A549 (cell line): ENCODE measurements around the gene ASIP. TPM values are rescaled to one million over a fixed set of nuclear protein-coding genes. Genes with fewer than 3 reads are reported as not detected.

ENCODE experiments used
- ATAC-seq, 2 experiments: fragments of 200-7000 bp in 1 of 2; fragments of >200 bp in 1 of 2; cut with Nextera tagmentation in 1 of 2; cut with Tn5 transposase in 1 of 2; 3 replicates each; pipeline versions ENCODE4 v1.8.0 to v1.9.1; 2018 to 2020; ENCODE audit warnings: mild to moderate bottlenecking in 1 of 2, moderate library complexity in 1 of 2
- CTCF ChIA-PET: fragments of 300-600 bp; sonication (Branson Sonifier 250); formaldehyde crosslinking; extraction: SDS; loops from one replicate; lab custom pipeline; 2021; ENCODE audit warnings: antibody characterized with exemption, inconsistent platforms; lab: Yijun Ruan, JAX
- POLR2A ChIA-PET: fragments of 350-600 bp; formaldehyde crosslinking; extraction: SDS; loops from one replicate; lab custom pipeline; 2021; ENCODE audit warnings: antibody characterized with exemption, inconsistent platforms; lab: Yijun Ruan, JAX
- DNase-seq, 2 experiments: peaks; one replicate each; pipeline versions ENCODE4 v3.0.0 to v3.0.0-alpha.2; 2011 to 2016; ENCODE audit warnings: low read depth in 1 of 2, low spot score in 1 of 2
- FAIRE-seq: peaks from 2 replicates; lab custom pipeline; 2011; peaks lifted over from hg19 to GRCh38; lab: Jason Lieb, UNC
- H3K27ac ChIP-seq, 2 experiments: fragments of >200 bp; sonication (Bioruptor Twin); formaldehyde crosslinking; 3 replicates each; pipeline ENCODE4 v1.5.1; 2016 to 2017
- H3K4me1 ChIP-seq: fragments of >200 bp; sonication (Bioruptor Twin); formaldehyde crosslinking; 3 replicates; pipeline ENCODE4 v1.6.1; 2016
- H3K4me2 ChIP-seq: fragments of >200 bp; sonication (Bioruptor Twin); formaldehyde crosslinking; 3 replicates; pipeline ENCODE4 v1.6.1; 2016
- H3K4me3 ChIP-seq: fragments of >200 bp; sonication (Bioruptor Twin); formaldehyde crosslinking; 3 replicates; pipeline ENCODE4 v1.5.1; 2016
- H3K9me3 ChIP-seq: fragments of >200 bp; sonication (Bioruptor Twin); formaldehyde crosslinking; 3 replicates; pipeline ENCODE4 v1.6.1; 2016
- CBX2 ChIP-seq: fragments of 200-600 bp; sonication (generic); IDR thresholded peaks from 2 replicates; pipeline ENCODE4 v1.6.1; 2016; ENCODE audit warnings: low read depth, mild to moderate bottlenecking, borderline replicate concordance
- EHF ChIP-seq: fragments of 250-450 bp; sonication (Bioruptor Pico); IDR thresholded peaks from 2 replicates; pipeline ENCODE4 v1.5.0; 2020; ENCODE audit warnings: mild to moderate bottlenecking
- EP300 ChIP-seq, 2 experiments: fragments of >200 bp; sonication (Bioruptor Twin); formaldehyde crosslinking; IDR thresholded peaks; 2 replicates in 1 of 2; 3 replicates in 1 of 2; pipeline ENCODE4 v1.6.1; 2016 to 2017
- FOSL2 ChIP-seq, 2 experiments: fragments of 450-650 bp in 1 of 2; fragments of >200 bp in 1 of 2; sonication (Bioruptor Twin) in 1 of 2; formaldehyde crosslinking; IDR thresholded peaks; 2 replicates each; pipeline versions ENCODE4 v1.5.0 to v1.6.1; 2016 to 2020; ENCODE audit warnings: mild to moderate bottlenecking in 1 of 2, moderate library complexity in 1 of 2
- FOXS1 ChIP-seq: fragments of 250-450 bp; sonication (Bioruptor Pico); IDR thresholded peaks from 2 replicates; pipeline ENCODE4 v1.5.0; 2020; ENCODE audit warnings: mild to moderate bottlenecking, moderate library complexity
- HEYL ChIP-seq: fragments of 250-450 bp; sonication (Bioruptor Pico); IDR thresholded peaks from 2 replicates; pipeline ENCODE4 v1.8.0; 2021; ENCODE audit warnings: mild to moderate bottlenecking, moderate library complexity
- HOXB5 ChIP-seq: fragments of 250-450 bp; sonication (Bioruptor Pico); IDR thresholded peaks from 2 replicates; pipeline ENCODE4 v1.5.0; 2020; ENCODE audit warnings: mild to moderate bottlenecking, moderate library complexity
- KDM1A ChIP-seq: fragments of 200-600 bp; sonication (generic); IDR thresholded peaks from 2 replicates; pipeline ENCODE4 v1.6.1; 2016; ENCODE audit warnings: low read depth, mild to moderate bottlenecking
- KDM5A ChIP-seq: fragments of 200-600 bp; sonication (generic); IDR thresholded peaks from 2 replicates; pipeline ENCODE4 v1.6.1; 2016; ENCODE audit warnings: antibody characterized with exemption, mild to moderate bottlenecking
- MAFK ChIP-seq: fragments of 450-650 bp; IDR thresholded peaks from 2 replicates; pipeline ENCODE4 v1.6.1; 2014; ENCODE audit not compliant: partially characterized antibody
- NFE2L2 ChIP-seq: fragments of 150-350 bp; conservative IDR thresholded peaks from 2 replicates; pipeline ENCODE4 v1.6.1; 2014; ENCODE audit warnings: low read length
- POLR2AphosphoS2 ChIP-seq: conservative IDR thresholded peaks from 2 replicates; pipeline ENCODE4 v1.6.1; 2012; ENCODE audit warnings: low read length, improper control_type of control experiment, inconsistent platforms
- RAD21 ChIP-seq, 2 experiments: fragments of >200 bp in 1 of 2; sonication (Bioruptor Twin) in 1 of 2; formaldehyde crosslinking in 1 of 2; IDR thresholded peaks in 1 of 2; conservative IDR thresholded peaks in 1 of 2; 2 replicates in 1 of 2; 3 replicates in 1 of 2; pipeline ENCODE4 v1.6.1; 2012 to 2018; ENCODE audit warnings: inconsistent platforms in 1 of 2
- RCOR1 ChIP-seq: fragments of 150-350 bp; IDR thresholded peaks from 2 replicates; pipeline ENCODE4 v1.6.1; 2014; ENCODE audit warnings: antibody characterized with exemption, low read length, low read depth
- SMC3 ChIP-seq: fragments of >200 bp; sonication (Bioruptor Twin); formaldehyde crosslinking; IDR thresholded peaks from 3 replicates; pipeline ENCODE4 v1.6.1; 2018; ENCODE audit warnings: inconsistent platforms
- ZC3H11A ChIP-seq: fragments of 450-650 bp; IDR thresholded peaks from 2 replicates; pipeline ENCODE4 v1.6.1; 2014; ENCODE audit warnings: antibody characterized with exemption, mild to moderate bottlenecking
- ZNF302 ChIP-seq: fragments of 250-450 bp; sonication (Bioruptor Pico); IDR thresholded peaks from 2 replicates; pipeline ENCODE4 v1.9.0; 2021; ENCODE audit warnings: inconsistent platforms, mild to moderate bottlenecking, moderate library complexity
- WGBS: methylation state at CpG from one replicate; pipeline ENCODE4 v1.1.6; 2017; ENCODE audit errors: missing lambda C conversion rate; 5-methylcytosine and 5-hydroxymethylcytosine counted together
- polyA plus RNA-seq, 4 experiments: library from polyadenylated mRNA; depleted of rRNA in 3 of 4; stranded (reverse); fragments of >200 nt; fragmentation: RNase III in 1 of 4; extraction: RNeasy Plus Mini Kit Qiagen cat#74134 plus additional on column Dnase treatment in 1 of 4; gene quantifications; 2 replicates in 3 of 4; 3 replicates in 1 of 4; pipeline ENCODE4 v1.2.3, GENCODE V29; 2011 to 2017
- TF ChIP-seq, protein P1 (sequence below): fragments of 200-600 bp; sonication (generic); IDR thresholded peaks from 2 replicates; pipeline ENCODE4 v1.6.1; 2016; ENCODE audit warnings: antibody characterized with exemption, mild to moderate bottlenecking, moderate library complexity
- TF ChIP-seq, protein P2 (sequence below): IDR thresholded peaks from 2 replicates; pipeline ENCODE4 v1.6.1; 2012
- TF ChIP-seq, protein P3 (sequence below): IDR thresholded peaks from 2 replicates; pipeline ENCODE4 v1.6.1; 2012
- TF ChIP-seq, protein P4 (sequence below): fragments of 250-450 bp; sonication (Bioruptor Pico); IDR thresholded peaks from 2 replicates; pipeline ENCODE4 v1.5.0; 2020; ENCODE audit warnings: low read depth, mild to moderate bottlenecking, moderate library complexity
- TF ChIP-seq, protein P5 (sequence below): IDR thresholded peaks from 2 replicates; pipeline ENCODE4 v1.6.1; 2012; ENCODE audit warnings: low read depth, borderline replicate concordance

Gene ASIP
- polyA plus RNA-seq, 2 of the 4 experiments (the other 2 are of a cell fraction), result not detected

DNA sequence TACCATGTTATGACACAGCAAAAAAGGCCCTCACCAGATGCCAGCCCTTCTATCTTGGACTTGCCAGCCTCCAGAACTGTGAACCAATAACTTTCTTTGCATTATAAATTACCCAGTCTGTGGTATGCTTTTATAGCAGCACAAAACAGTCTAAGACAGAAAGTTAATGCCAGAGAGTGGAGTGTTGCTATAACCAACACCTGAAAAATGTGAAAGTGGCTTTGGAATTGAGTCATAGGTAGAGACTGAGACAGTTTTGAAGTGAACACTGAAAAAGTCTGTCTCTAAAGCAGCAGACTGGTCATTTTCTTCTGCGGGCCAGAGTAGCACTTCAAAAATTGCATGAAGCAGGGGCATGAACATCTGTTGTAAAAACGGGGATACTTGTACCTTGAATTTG, 28.0 kb upstream of the ASIP start:
- ATAC-seq (no peak), FAIRE-seq (no peak), DNase-seq (no peak)
- ChIA-PET CTCF (no interaction called here), POLR2A (no interaction called here)
- Histone ChIP-seq H3K9me3 (peaks cover 27% of the 10 kb centered on the region), H3K4me1 (peaks cover 5% of the 10 kb centered on the region; the same call in 2 of the 3 replicates), H3K4me2 (no peak overlapping the region), H3K27ac (no peak overlapping the region), H3K4me3 (no peak overlapping the region)
- TF ChIP-seq RCOR1, result no peak
- 61% methylated on average over 2 of the region's 2 CpGs for WGBS

DNA sequence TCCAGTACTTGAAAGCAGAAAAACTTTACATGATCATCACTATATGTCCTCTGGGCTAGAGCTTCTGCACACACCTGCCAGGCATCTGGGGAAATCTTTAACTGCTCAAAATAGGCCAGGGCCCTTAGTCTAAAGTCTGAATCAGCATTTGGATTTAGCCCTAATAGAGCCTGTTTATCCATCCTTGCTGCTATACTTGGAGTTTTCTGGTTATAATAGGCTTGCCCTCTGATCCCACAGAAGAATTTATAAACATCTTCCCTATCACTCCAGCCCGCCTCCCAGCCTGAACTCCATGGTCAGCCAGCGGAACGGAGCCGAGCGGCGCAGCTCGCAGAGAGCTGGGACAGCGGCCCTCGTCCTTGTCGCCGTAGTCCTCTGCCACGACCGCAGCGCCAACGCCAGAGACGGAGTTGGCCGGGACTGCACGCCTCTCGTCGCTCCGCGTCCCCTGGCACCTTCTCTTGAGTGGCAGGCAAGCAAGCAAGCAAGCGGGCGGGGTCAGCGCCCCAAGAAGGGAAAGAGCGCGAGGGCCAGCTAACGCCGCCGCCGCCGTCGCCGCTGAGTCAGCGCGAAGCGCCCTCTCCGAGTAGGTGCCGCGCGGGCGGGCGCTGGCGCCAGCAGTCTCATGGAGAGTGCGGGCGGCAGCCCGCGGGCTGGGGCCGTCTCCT, 25.4 kb upstream of the ASIP start:
- TF ChIP-seq HOXB5 (CRISPR knock-in tag), result no peak
- no peak for TF ChIP-seq FOSL2 (IDR thresholded peaks at IDR 0.05)
- TF ChIP-seq FOSL2 (CRISPR knock-in tag; IDR thresholded peaks at IDR 0.05), result peak; percentile 55
- TF ChIP-seq, protein P1, sequence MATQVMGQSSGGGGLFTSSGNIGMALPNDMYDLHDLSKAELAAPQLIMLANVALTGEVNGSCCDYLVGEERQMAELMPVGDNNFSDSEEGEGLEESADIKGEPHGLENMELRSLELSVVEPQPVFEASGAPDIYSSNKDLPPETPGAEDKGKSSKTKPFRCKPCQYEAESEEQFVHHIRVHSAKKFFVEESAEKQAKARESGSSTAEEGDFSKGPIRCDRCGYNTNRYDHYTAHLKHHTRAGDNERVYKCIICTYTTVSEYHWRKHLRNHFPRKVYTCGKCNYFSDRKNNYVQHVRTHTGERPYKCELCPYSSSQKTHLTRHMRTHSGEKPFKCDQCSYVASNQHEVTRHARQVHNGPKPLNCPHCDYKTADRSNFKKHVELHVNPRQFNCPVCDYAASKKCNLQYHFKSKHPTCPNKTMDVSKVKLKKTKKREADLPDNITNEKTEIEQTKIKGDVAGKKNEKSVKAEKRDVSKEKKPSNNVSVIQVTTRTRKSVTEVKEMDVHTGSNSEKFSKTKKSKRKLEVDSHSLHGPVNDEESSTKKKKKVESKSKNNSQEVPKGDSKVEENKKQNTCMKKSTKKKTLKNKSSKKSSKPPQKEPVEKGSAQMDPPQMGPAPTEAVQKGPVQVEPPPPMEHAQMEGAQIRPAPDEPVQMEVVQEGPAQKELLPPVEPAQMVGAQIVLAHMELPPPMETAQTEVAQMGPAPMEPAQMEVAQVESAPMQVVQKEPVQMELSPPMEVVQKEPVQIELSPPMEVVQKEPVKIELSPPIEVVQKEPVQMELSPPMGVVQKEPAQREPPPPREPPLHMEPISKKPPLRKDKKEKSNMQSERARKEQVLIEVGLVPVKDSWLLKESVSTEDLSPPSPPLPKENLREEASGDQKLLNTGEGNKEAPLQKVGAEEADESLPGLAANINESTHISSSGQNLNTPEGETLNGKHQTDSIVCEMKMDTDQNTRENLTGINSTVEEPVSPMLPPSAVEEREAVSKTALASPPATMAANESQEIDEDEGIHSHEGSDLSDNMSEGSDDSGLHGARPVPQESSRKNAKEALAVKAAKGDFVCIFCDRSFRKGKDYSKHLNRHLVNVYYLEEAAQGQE, result no peak
- TF ChIP-seq, protein P2, sequence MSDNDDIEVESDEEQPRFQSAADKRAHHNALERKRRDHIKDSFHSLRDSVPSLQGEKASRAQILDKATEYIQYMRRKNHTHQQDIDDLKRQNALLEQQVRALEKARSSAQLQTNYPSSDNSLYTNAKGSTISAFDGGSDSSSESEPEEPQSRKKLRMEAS, result peak; percentile 65
- TF ChIP-seq, protein P3, sequence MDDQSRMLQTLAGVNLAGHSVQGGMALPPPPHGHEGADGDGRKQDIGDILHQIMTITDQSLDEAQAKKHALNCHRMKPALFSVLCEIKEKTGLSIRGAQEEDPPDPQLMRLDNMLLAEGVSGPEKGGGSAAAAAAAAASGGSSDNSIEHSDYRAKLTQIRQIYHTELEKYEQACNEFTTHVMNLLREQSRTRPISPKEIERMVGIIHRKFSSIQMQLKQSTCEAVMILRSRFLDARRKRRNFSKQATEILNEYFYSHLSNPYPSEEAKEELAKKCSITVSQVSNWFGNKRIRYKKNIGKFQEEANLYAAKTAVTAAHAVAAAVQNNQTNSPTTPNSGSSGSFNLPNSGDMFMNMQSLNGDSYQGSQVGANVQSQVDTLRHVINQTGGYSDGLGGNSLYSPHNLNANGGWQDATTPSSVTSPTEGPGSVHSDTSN, result peak; percentile 60
- TF ChIP-seq MAFK, result peak; percentile 97
- TF ChIP-seq, all 56 proteins: peak for 4
- Histone ChIP-seq H3K4me1 (peaks cover 5% of the 10 kb centered on the region; the same call in 2 of the 3 replicates), H3K27ac (peak overlapping the region; percentile 48 to 77; a peak in 5 of 6 replicates), H3K9me3 (peaks cover 19% of the 10 kb centered on the region), H3K4me3 (peak overlapping the region; percentile 43), H3K4me2 (peak overlapping the region; percentile 78)
- CTCF ChIA-PET, result interaction anchor here (0.6 to 2.0 kb wide), 6 partner anchors 10 to 462 kb away, joined by 3 to 6 read pairs (median 4); no protein-coding TSS in a partner anchor
- WGBS, result 10% methylated on average over 28 of the region's 49 CpGs
- FAIRE-seq, result no peak
- peak; percentile 97 to 99 for ATAC-seq
- DNase-seq, result peak; percentile 54 to 77
- POLR2A ChIA-PET, result no interaction called here

DNA sequence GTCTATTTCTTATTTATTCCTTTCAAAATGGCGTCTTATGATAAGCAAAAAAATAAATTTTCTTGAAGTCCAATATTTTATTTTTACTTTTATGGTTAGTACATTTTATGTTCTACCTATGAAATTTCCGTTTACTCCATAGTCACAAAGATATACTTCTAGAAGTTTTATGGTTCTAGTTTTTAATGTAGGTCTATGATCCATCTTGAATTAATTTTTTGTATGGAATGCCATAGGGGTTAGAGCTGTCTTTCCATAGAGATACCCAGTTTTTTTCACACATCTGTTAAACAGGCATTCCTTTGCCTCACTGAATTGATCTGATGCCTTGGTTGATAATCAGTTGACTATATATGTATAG, 24.9 kb upstream of the ASIP start:
- Histone ChIP-seq H3K4me2 (peak overlapping the region; percentile 78), H3K4me3 (peak overlapping the region; percentile 43), H3K4me1 (peaks cover 5% of the 10 kb centered on the region; the same call in 2 of the 3 replicates), H3K27ac (peak overlapping the region; percentile 48 to 77; a peak in 5 of 6 replicates), H3K9me3 (peaks cover 14% of the 10 kb centered on the region)
- no peak for TF ChIP-seq EP300 (IDR thresholded peaks at IDR 0.05)
- no peak for TF ChIP-seq ZNF302 (CRISPR knock-in tag)
- TF ChIP-seq KDM1A, result no peak
- no peak for TF ChIP-seq SMC3
- TF ChIP-seq HOXB5 (CRISPR knock-in tag), result no peak
- TF ChIP-seq, protein P4, sequence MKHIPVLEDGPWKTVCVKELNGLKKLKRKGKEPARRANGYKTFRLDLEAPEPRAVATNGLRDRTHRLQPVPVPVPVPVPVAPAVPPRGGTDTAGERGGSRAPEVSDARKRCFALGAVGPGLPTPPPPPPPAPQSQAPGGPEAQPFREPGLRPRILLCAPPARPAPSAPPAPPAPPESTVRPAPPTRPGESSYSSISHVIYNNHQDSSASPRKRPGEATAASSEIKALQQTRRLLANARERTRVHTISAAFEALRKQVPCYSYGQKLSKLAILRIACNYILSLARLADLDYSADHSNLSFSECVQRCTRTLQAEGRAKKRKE (CRISPR knock-in tag), result no peak
- TF ChIP-seq RAD21 (conservative IDR thresholded peaks at IDR 0.05 in 1 of 2, IDR thresholded peaks at IDR 0.05 in 1 of 2), result no peak
- no peak for TF ChIP-seq HEYL (CRISPR knock-in tag)
- no peak for TF ChIP-seq KDM5A
- no peak for TF ChIP-seq NFE2L2
- TF ChIP-seq, protein P5, sequence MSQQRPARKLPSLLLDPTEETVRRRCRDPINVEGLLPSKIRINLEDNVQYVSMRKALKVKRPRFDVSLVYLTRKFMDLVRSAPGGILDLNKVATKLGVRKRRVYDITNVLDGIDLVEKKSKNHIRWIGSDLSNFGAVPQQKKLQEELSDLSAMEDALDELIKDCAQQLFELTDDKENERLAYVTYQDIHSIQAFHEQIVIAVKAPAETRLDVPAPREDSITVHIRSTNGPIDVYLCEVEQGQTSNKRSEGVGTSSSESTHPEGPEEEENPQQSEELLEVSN, result no peak
- no peak for TF ChIP-seq ZC3H11A
- TF ChIP-seq CBX2, result no peak
- TF ChIP-seq POLR2AphosphoS2, result no peak
- no peak for TF ChIP-seq EHF (CRISPR knock-in tag)
- TF ChIP-seq FOXS1 (CRISPR knock-in tag), result no peak
- WGBS, result 1% methylated on average over 2 of the region's 2 CpGs
- FAIRE-seq (no peak), DNase-seq (no peak), ATAC-seq (no peak)
- CTCF ChIA-PET, result interaction anchor here (1.0 to 2.0 kb wide), 4 partner anchors 10 to 96 kb away, joined by 3 to 6 read pairs (median 4); no protein-coding TSS in a partner anchor
- POLR2A ChIA-PET, result no interaction called here
